Endometrium (tissue), 2 donors: ENCODE measurements around the gene KLHL2.

Experiments
- FAIRE-seq: peaks from 2 replicates; lab custom pipeline; 2012; peaks lifted over from hg19 to GRCh38; lab: Jason Lieb, UNC
- donor health status: control.
- donor health status: control.

Gene KLHL2

GRCh38 chr4:165288639-165289422 lies 81.5 kb downstream of the KLHL2 start:
- no peak for FAIRE-seq

- FAIRE-seq, result peak; percentile 26
Observed at GRCh38 chr4:165289423-165289785, 82.0 kb downstream of the KLHL2 start.

GRCh38 chr4:165293061-165293460 lies 85.7 kb downstream of the KLHL2 start:
- no peak for FAIRE-seq

GRCh38 chr4:165293927-165294649 lies 86.7 kb downstream of the KLHL2 start:
- FAIRE-seq, result peak; percentile 83

GRCh38 chr4:165294907-165295306 lies 87.5 kb downstream of the KLHL2 start:
- no peak for FAIRE-seq

GRCh38 chr4:165297626-165298025 lies 90.3 kb downstream of the KLHL2 start:
- no peak for FAIRE-seq

GRCh38 chr4:165299399-165300060 lies 92.2 kb downstream of the KLHL2 start:
- FAIRE-seq, result no peak

GRCh38 chr4:165301833-165302232 lies 94.5 kb downstream of the KLHL2 start:
- no peak for FAIRE-seq

GRCh38 chr4:165302658-165303057 lies 95.3 kb downstream of the KLHL2 start:
- no peak for FAIRE-seq

- FAIRE-seq, result no peak
Observed at GRCh38 chr4:165308166-165308565, 100.8 kb downstream of the KLHL2 start.

- FAIRE-seq, result no peak
Observed at GRCh38 chr4:165308606-165309005, 101.2 kb downstream of the KLHL2 start.

GRCh38 chr4:165309456-165309855 lies 102.1 kb downstream of the KLHL2 start:
- FAIRE-seq, result no peak

- FAIRE-seq, result no peak
Observed at GRCh38 chr4:165312506-165312905, 105.1 kb downstream of the KLHL2 start.

- FAIRE-seq, result no peak
Observed at GRCh38 chr4:165319030-165319429, 111.7 kb downstream of the KLHL2 start.

- no peak for FAIRE-seq
Observed at GRCh38 chr4:165319509-165319908, 112.1 kb downstream of the KLHL2 start.

- no peak for FAIRE-seq
Observed at GRCh38 chr4:165324236-165324917, 117.0 kb downstream of the KLHL2 start.

GRCh38 chr4:165324918-165325304 lies 117.5 kb downstream of the KLHL2 start:
- no peak for FAIRE-seq

- no peak for FAIRE-seq
Observed at GRCh38 chr4:165325732-165326512, 118.6 kb downstream of the KLHL2 start.

- no peak for FAIRE-seq
Observed at GRCh38 chr4:165326831-165327210, 119.5 kb downstream of the KLHL2 start.

GRCh38 chr4:165327211-165328100 lies 120.1 kb downstream of the KLHL2 start, which contains the start of gene MSMO1:
MSMO1 (plus strand) TSS chr4:165327669; CDS start chr4:165333371, 5,702 bp downstream.
- peak; percentile 95 for FAIRE-seq

- no peak for FAIRE-seq
Observed at GRCh38 chr4:165328101-165328425, 120.7 kb downstream of the KLHL2 start.
